ENCODE results near the gene KCNN1. TPM values are rescaled to one million over a fixed set of nuclear protein-coding genes. Genes with fewer than 3 reads are reported as not detected.

KCNN1 gene
- polyA plus RNA-seq, 3 donors = not detected

- intact Hi-C loops (cut with micrococcal nuclease) = loop anchor here in 1 of 2 donors (5.0 kb wide), 1 partner anchor 111 kb away; no protein-coding TSS in a partner anchor
- peak overlapping the region; percentile 88 for H3K4me2 ChIP-seq (replicated peaks; ENCODE audit: extremely low read depth, low read length, poor library complexity, severe bottlenecking)
- peak overlapping the region; percentile 90 to 92 for H3K4me3 Mint-ChIP-seq
- H3K4me1 Mint-ChIP-seq = peaks cover 29% of the 10 kb centered on the region
- DNase-seq = peak; percentile 94 to 95 (median 94)
- H2AFZ ChIP-seq (ENCODE audit: insufficient read depth, low read depth, low read length, poor library complexity, severe bottlenecking) = no peak overlapping the region
- H3K27ac Mint-ChIP-seq = peak overlapping the region; percentile 95 to 98 (median 96)
- H3K9me3 ChIP-seq (replicated peaks in 1 of 2; ENCODE audit: control insufficient read depth in 1 of 2, insufficient read depth in 1 of 2, low read length in 2 of 2) = no peaks in the 10 kb centered on the region
- H3K9me3 Mint-ChIP-seq = peaks cover 0 to 2% (median 0%) of the 10 kb centered on the region in 7 donors
- under 1% methylated on average over 99 of the region's 105 CpGs for WGBS (ENCODE audit: insufficient coverage)
- peaks cover 0 to 2% of the 10 kb centered on the region in 2 donors for H3K36me3 ChIP-seq (replicated peaks in 1 of 2; ENCODE audit: control insufficient read depth in 1 of 2, insufficient read depth in 2 of 2, low read length in 2 of 2)
- peak overlapping the region; percentile 83 to 87 (median 85) for H3K4me3 ChIP-seq (replicated peaks in 1 of 3; ENCODE audit: low read depth in 2 of 3, low read length in 3 of 3)
- H3K27me3 Mint-ChIP-seq (ENCODE audit: low read depth in 3 of 3) = peaks cover 0 to 4% (median 0%) of the 10 kb centered on the region in 3 donors
- H4K20me1 ChIP-seq (ENCODE audit: insufficient read depth, low read length) = peaks cover 32% of the 10 kb centered on the region
- peak overlapping the region; percentile 80 to 85 for H3K27ac ChIP-seq (ENCODE audit: low read depth in 1 of 2, low read length in 2 of 2)
- peaks cover 2 to 26% of the 10 kb centered on the region in 2 donors for H3K36me3 Mint-ChIP-seq
- no peaks in the 10 kb centered on the region for H3K27me3 ChIP-seq (ENCODE audit: control insufficient read depth in 2 of 2, insufficient read depth in 2 of 2, low read length in 2 of 2)
- no peak for TF ChIP-seq CTCF (IDR thresholded peaks at IDR 0.05)
- peaks cover 27 to 41% of the 10 kb centered on the region in 2 donors for H3K4me1 ChIP-seq (ENCODE audit: control insufficient read depth in 1 of 2, insufficient read depth in 2 of 2, low read length in 2 of 2)
- H3K9ac ChIP-seq (ENCODE audit: insufficient read depth, low read length, poor library complexity, severe bottlenecking) = peak overlapping the region; percentile 87
- H3K79me2 ChIP-seq (ENCODE audit: insufficient read depth, low read length) = peaks cover 36% of the 10 kb centered on the region
Observed at GRCh38 chr19:18000915-18001776, 34.2 kb downstream of the KCNN1 start.

GRCh38 chr19:18001777-18002345 lies 35.0 kb downstream of the KCNN1 start:
- Mint-ChIP-seq H3K36me3 (peaks cover 5 to 34% of the 10 kb centered on the region in 2 donors), H3K4me3 (peak overlapping the region; percentile 90 to 92), H3K27ac (peak overlapping the region; percentile 89 to 94 (median 92)), H3K4me1 (peaks cover 36% of the 10 kb centered on the region), H3K27me3 (ENCODE audit: low read depth in 3 of 3) (no peaks in the 10 kb centered on the region), H3K9me3 (peaks cover 0 to 2% (median 0%) of the 10 kb centered on the region in 7 donors)
- peaks cover 30 to 47% of the 10 kb centered on the region in 2 donors for H3K4me1 ChIP-seq (ENCODE audit: control insufficient read depth in 1 of 2, insufficient read depth in 2 of 2, low read length in 2 of 2)
- no peaks in the 10 kb centered on the region for H3K9me3 ChIP-seq (replicated peaks in 1 of 2; ENCODE audit: control insufficient read depth in 1 of 2, insufficient read depth in 1 of 2, low read length in 2 of 2)
- H3K4me3 ChIP-seq (replicated peaks in 1 of 3; ENCODE audit: low read depth in 2 of 3, low read length in 3 of 3) = peak overlapping the region; percentile 83 to 87 (median 85)
- peak overlapping the region; percentile 88 for H3K4me2 ChIP-seq (replicated peaks; ENCODE audit: extremely low read depth, low read length, poor library complexity, severe bottlenecking)
- intact Hi-C loops (cut with micrococcal nuclease) = loop anchor here in 1 of 2 donors (5.0 kb wide), 1 partner anchor 110 kb away; no protein-coding TSS in a partner anchor
- H3K27ac ChIP-seq (ENCODE audit: low read depth in 1 of 2, low read length in 2 of 2) = peak overlapping the region; percentile 80 to 85
- peaks cover 39% of the 10 kb centered on the region for H4K20me1 ChIP-seq (ENCODE audit: insufficient read depth, low read length)
- TF ChIP-seq CTCF (IDR thresholded peaks at IDR 0.05) = no peak
- DNase-seq = no peak
- peaks cover 41% of the 10 kb centered on the region for H3K79me2 ChIP-seq (ENCODE audit: insufficient read depth, low read length)
- peak overlapping the region; percentile 87 for H3K9ac ChIP-seq (ENCODE audit: insufficient read depth, low read length, poor library complexity, severe bottlenecking)
- peaks cover 0 to 2% of the 10 kb centered on the region in 2 donors for H3K36me3 ChIP-seq (replicated peaks in 1 of 2; ENCODE audit: control insufficient read depth in 1 of 2, insufficient read depth in 2 of 2, low read length in 2 of 2)
- H2AFZ ChIP-seq (ENCODE audit: insufficient read depth, low read depth, low read length, poor library complexity, severe bottlenecking) = no peak overlapping the region
- 0% methylated on average over 2 of the region's 15 CpGs for WGBS (ENCODE audit: insufficient coverage)
- no peaks in the 10 kb centered on the region for H3K27me3 ChIP-seq (ENCODE audit: control insufficient read depth in 2 of 2, insufficient read depth in 2 of 2, low read length in 2 of 2)

Data from CD14-positive monocyte (primary cell).